Keratinocyte (primary cell): ENCODE data around the gene GTF2A1. TPM values are rescaled to one million over a fixed set of nuclear protein-coding genes. Genes with fewer than 3 reads are reported as not detected.

Experiments
- DNase-seq: peaks from one replicate; pipeline ENCODE4 v3.0.0-alpha.2; 2011; ENCODE audit warnings: low read depth, missing footprints, low spot score
- FAIRE-seq: peaks from 2 replicates; lab custom pipeline; 2011; peaks lifted over from hg19 to GRCh38; lab: Jason Lieb, UNC
- H2AFZ ChIP-seq: 2 replicates; pipeline ENCODE4 v1.6.0; 2012; ENCODE audit warnings: low read length, control low read depth, inconsistent platforms; ENCODE audit not compliant: control insufficient read depth
- H3K27ac ChIP-seq: 2 replicates; pipeline ENCODE4 v1.5.1; 2011; ENCODE audit warnings: low read length; ENCODE audit not compliant: control insufficient read depth, insufficient read depth
- H3K27me3 ChIP-seq: 3 replicates; pipeline ENCODE4 v1.6.0; 2011; ENCODE audit warnings: low read length; ENCODE audit not compliant: control insufficient read depth, insufficient read depth; ENCODE audit errors: extremely low read depth
- H3K36me3 ChIP-seq, 2 experiments: 2 replicates in 1 of 2; 3 replicates in 1 of 2; pipeline ENCODE4 v1.5.1; 2011; ENCODE audit warnings: low read length in 2 of 2, mild to moderate bottlenecking in 1 of 2; ENCODE audit not compliant: control insufficient read depth in 2 of 2, insufficient read depth in 2 of 2; ENCODE audit errors: extremely low read depth in 1 of 2
- H3K4me1 ChIP-seq: 3 replicates; pipeline ENCODE4 v1.5.1; 2011; ENCODE audit warnings: low read length; ENCODE audit not compliant: control insufficient read depth, insufficient read depth; ENCODE audit errors: extremely low read depth
- H3K4me2 ChIP-seq: 3 replicates; pipeline ENCODE4 v1.6.0; 2011; ENCODE audit warnings: low read depth, low read length; ENCODE audit not compliant: control insufficient read depth, insufficient read depth; ENCODE audit errors: extremely low read depth
- H3K4me3 ChIP-seq, 3 experiments: fragments of 200-600 bp in 1 of 3; sonication (generic) in 1 of 3; 2 replicates in 2 of 3; 3 replicates in 1 of 3; pipeline ENCODE4 v1.5.1; 2011 to 2016; ENCODE audit warnings: low read length in 3 of 3, mild to moderate bottlenecking in 3 of 3, control low read depth in 2 of 3, inconsistent platforms in 1 of 3, low read depth in 1 of 3, mixed read lengths in 1 of 3, mixed run types in 1 of 3, moderate library complexity in 1 of 3; ENCODE audit not compliant: control insufficient read depth in 2 of 3, insufficient read depth in 2 of 3; ENCODE audit errors: extremely low read depth in 1 of 3
- H3K79me2 ChIP-seq: 2 replicates; pipeline ENCODE4 v1.6.0; 2012; ENCODE audit warnings: low read length; ENCODE audit not compliant: control insufficient read depth, insufficient read depth
- H3K9ac ChIP-seq: 3 replicates; pipeline ENCODE4 v1.6.0; 2011; ENCODE audit warnings: low read length; ENCODE audit not compliant: control insufficient read depth, insufficient read depth; ENCODE audit errors: extremely low read depth
- H3K9me1 ChIP-seq: 3 replicates; pipeline ENCODE4 v1.6.0; 2011; ENCODE audit warnings: low read length; ENCODE audit not compliant: control insufficient read depth, insufficient read depth; ENCODE audit errors: extremely low read depth
- H3K9me3 ChIP-seq: 2 replicates; pipeline ENCODE4 v1.5.1; 2012; ENCODE audit warnings: low read depth, low read length; ENCODE audit not compliant: control insufficient read depth
- H4K20me1 ChIP-seq: 3 replicates; pipeline ENCODE4 v1.6.0; 2011; ENCODE audit warnings: low read length; ENCODE audit not compliant: control insufficient read depth, insufficient read depth; ENCODE audit errors: extremely low read depth
- CTCF ChIP-seq, 3 experiments: IDR thresholded peaks in 1 of 3; conservative IDR thresholded peaks in 1 of 3; optimal IDR thresholded peaks in 1 of 3; 2 replicates in 2 of 3; 3 replicates in 1 of 3; pipeline versions ENCODE3 to v1.5.1; 2011; ENCODE audit warnings: low read length in 3 of 3, mild to moderate bottlenecking in 3 of 3, moderate library complexity in 2 of 3, control low read depth in 1 of 3, inconsistent platforms in 1 of 3; ENCODE audit not compliant: insufficient read depth in 2 of 3; ENCODE audit errors: extremely low read depth in 1 of 3
- EZH2 ChIP-seq: IDR thresholded peaks from one replicate; pipeline ENCODE4 v1.6.1; 2012; ENCODE audit warnings: inconsistent platforms, mild to moderate bottlenecking, low read length, moderate library complexity
- dilution Hi-C: fragments of 300-500 bp; cut with MboI; formaldehyde crosslinking; loops from one replicate; pipeline ENCODE4 v1.7.0; 2020; ENCODE audit warnings: low sequenced_read_pairs; ENCODE audit not compliant: extremely low pct_ligation_motif_present
- polyA plus RNA-seq, 5 experiments: library from polyadenylated mRNA; depleted of rRNA in 3 of 5; stranded (reverse) in 3 of 5; stranded (forward) in 1 of 5; unstranded in 1 of 5; fragments of >200 nt; gene quantifications; 1 replicate in 1 of 5; 2 replicates in 3 of 5; 3 replicates in 1 of 5; pipeline versions ENCODE4 v1.2.1 to v1.2.3, GENCODE V29; 2011 to 2012; ENCODE audit warnings: missing spikeins in 2 of 5, low read depth in 1 of 5, low replicate concordance in 1 of 5

Gene GTF2A1
- polyA plus RNA-seq, 1 donor (not counting 4 experiments of a cell fraction or from before 2014, with no cell fraction given): 17.5 TPM

GRCh38 chr14:81222126-81222525, 1.4 kb upstream of the GTF2A1 start:
- H3K9me3 ChIP-seq: no peaks in the 10 kb centered on the region
- peaks cover 12% of the 10 kb centered on the region for H3K4me1 ChIP-seq
- no peak overlapping the region for H3K9ac ChIP-seq
- dilution Hi-C loops: no loop called here
- no peaks in the 10 kb centered on the region for H3K36me3 ChIP-seq
- no peaks in the 10 kb centered on the region for H3K9me1 ChIP-seq
- no peak for FAIRE-seq
- peaks cover 18% of the 10 kb centered on the region for H3K79me2 ChIP-seq
- no peak overlapping the region for H2AFZ ChIP-seq
- no peak for TF ChIP-seq CTCF (optimal IDR thresholded peaks at IDR 0.05 in 1 of 3, IDR thresholded peaks at IDR 0.05 in 1 of 3, conservative IDR thresholded peaks at IDR 0.05 in 1 of 3; ENCODE audit: extremely low read depth in 1 of 3, insufficient read depth in 2 of 3, low read length in 3 of 3)
- no peak for TF ChIP-seq EZH2
- no peaks in the 10 kb centered on the region for H3K27me3 ChIP-seq
- H4K20me1 ChIP-seq: no peaks in the 10 kb centered on the region
- no peak for DNase-seq
- H3K27ac ChIP-seq: peak overlapping the region; percentile 95
- peak overlapping the region; percentile 84 for H3K4me2 ChIP-seq
- H3K4me3 ChIP-seq: no peak overlapping the region

GRCh38 chr14:81221579-81222102, 882 bp upstream of the GTF2A1 start:
- H2AFZ ChIP-seq: peak overlapping the region; percentile 72
- TF ChIP-seq CTCF (optimal IDR thresholded peaks at IDR 0.05 in 1 of 3, IDR thresholded peaks at IDR 0.05 in 1 of 3, conservative IDR thresholded peaks at IDR 0.05 in 1 of 3; ENCODE audit: extremely low read depth in 1 of 3, insufficient read depth in 2 of 3, low read length in 3 of 3) (no peak), EZH2 (no peak)
- H3K9me1 ChIP-seq: no peaks in the 10 kb centered on the region
- H3K9me3 ChIP-seq: no peaks in the 10 kb centered on the region
- peaks cover 22% of the 10 kb centered on the region for H3K79me2 ChIP-seq
- H4K20me1 ChIP-seq: no peaks in the 10 kb centered on the region
- FAIRE-seq: no peak
- peaks cover 12% of the 10 kb centered on the region for H3K4me1 ChIP-seq
- no peaks in the 10 kb centered on the region for H3K36me3 ChIP-seq
- H3K27ac ChIP-seq: peak overlapping the region; percentile 95
- peak overlapping the region; percentile 88 for H3K9ac ChIP-seq
- no peaks in the 10 kb centered on the region for H3K27me3 ChIP-seq
- no peak for DNase-seq
- dilution Hi-C loops: no loop called here
- peak overlapping the region; percentile 84 for H3K4me2 ChIP-seq
- peak overlapping the region; percentile 57 to 67 (median 61) for H3K4me3 ChIP-seq
